DND-41 (cell line): ENCODE data around the gene TFAP2E.
A peak's percentile ranks its signal among the peaks of the same experiment; 100 is the strongest.

Experiments used
- ATAC-seq: fragments of 200-7000 bp; cut with Tn5 transposase; 3 replicates; pipeline ENCODE4 v1.9.1; 2021; ENCODE audit warnings: low read depth; ENCODE audit not compliant: insufficient read depth
- DNase-seq: peaks from one replicate; pipeline ENCODE4 v3.0.0-alpha.2; 2020
- H2AFZ ChIP-seq: 2 replicates; pipeline ENCODE4 v1.6.0; 2012; ENCODE audit warnings: low read depth, low read length
- H3K27ac ChIP-seq: 2 replicates; pipeline ENCODE4 v1.5.1; 2012; ENCODE audit warnings: low read length, inconsistent platforms
- H3K27me3 ChIP-seq: fragments of 200-600 bp; sonication (generic); 2 replicates; pipeline ENCODE4 v1.6.0; 2012; ENCODE audit warnings: low read length, mild to moderate bottlenecking, inconsistent platforms; ENCODE audit not compliant: insufficient read depth, poor library complexity
- H3K36me3 ChIP-seq: 2 replicates; pipeline ENCODE4 v1.5.1; 2012; ENCODE audit warnings: low read length, inconsistent platforms; ENCODE audit not compliant: insufficient read depth
- H3K4me1 ChIP-seq: 2 replicates; pipeline ENCODE4 v1.5.1; 2012; ENCODE audit warnings: mild to moderate bottlenecking, low read length; ENCODE audit not compliant: insufficient read depth
- H3K4me2 ChIP-seq: 2 replicates; pipeline ENCODE4 v1.6.0; 2012; ENCODE audit warnings: mild to moderate bottlenecking, moderate library complexity, low read length, inconsistent platforms; ENCODE audit not compliant: insufficient read depth
- H3K4me3 ChIP-seq, 2 experiments: fragments of 200-600 bp in 1 of 2; shearing (Covaris generic) in 1 of 2; 2 replicates each; pipeline ENCODE4 v1.5.1; 2012 to 2016; ENCODE audit warnings: inconsistent platforms in 2 of 2, low read length in 2 of 2, mild to moderate bottlenecking in 2 of 2, low read depth in 1 of 2, moderate library complexity in 1 of 2
- H3K79me2 ChIP-seq: 2 replicates; pipeline ENCODE4 v1.6.0; 2012; ENCODE audit warnings: low read length, inconsistent platforms; ENCODE audit not compliant: insufficient read depth
- H3K9ac ChIP-seq: 2 replicates; pipeline ENCODE4 v1.6.0; 2012; ENCODE audit warnings: low read depth, mild to moderate bottlenecking, inconsistent platforms, low read length, moderate library complexity
- H3K9me3 ChIP-seq: 2 replicates; pipeline ENCODE4 v1.5.1; 2012; ENCODE audit warnings: low read length, moderate library complexity, mild to moderate bottlenecking, inconsistent platforms; ENCODE audit not compliant: insufficient read depth, severe bottlenecking
- H4K20me1 ChIP-seq: 2 replicates; pipeline ENCODE4 v1.6.0; 2012; ENCODE audit warnings: low read length; ENCODE audit not compliant: insufficient read depth
- CTCF ChIP-seq: IDR thresholded peaks from 2 replicates; pipeline ENCODE4 v1.5.1; 2012; ENCODE audit warnings: borderline replicate concordance, low read length, moderate library complexity, mild to moderate bottlenecking; ENCODE audit not compliant: poor library complexity, severe bottlenecking; ENCODE audit errors: extremely low read depth
- EZH2 ChIP-seq: IDR thresholded peaks from 3 replicates; pipeline ENCODE4 v1.6.1; 2012; ENCODE audit warnings: borderline replicate concordance, low read depth, mild to moderate bottlenecking, moderate library complexity, low read length, inconsistent platforms; ENCODE audit not compliant: severe bottlenecking

Gene TFAP2E

GRCh38 chr1:35544976-35545375 lies 28.1 kb upstream of the TFAP2E start:
- peaks cover 32% of the 10 kb centered on the region for H3K79me2 ChIP-seq
- peaks cover 34% of the 10 kb centered on the region; the same call in 1 of the 2 replicates for H3K36me3 ChIP-seq
- peaks cover 6% of the 10 kb centered on the region; the same call in 1 of the 2 replicates for H4K20me1 ChIP-seq
- H3K9me3 ChIP-seq, result no peaks in the 10 kb centered on the region
- H3K9ac ChIP-seq, result no peak overlapping the region
- H3K4me3 ChIP-seq, result no peak overlapping the region
- ATAC-seq (peak; percentile 71), DNase-seq (peak; percentile 46)
- H2AFZ ChIP-seq, result no peak overlapping the region
- no peaks in the 10 kb centered on the region for H3K4me1 ChIP-seq
- H3K27ac ChIP-seq, result no peak overlapping the region
- H3K27me3 ChIP-seq, result no peaks in the 10 kb centered on the region
- no peak overlapping the region for H3K4me2 ChIP-seq
- TF ChIP-seq CTCF (peak; percentile 62), EZH2 (no peak)

- H3K27ac ChIP-seq, result no peak overlapping the region
- no peaks in the 10 kb centered on the region for H3K9me3 ChIP-seq
- TF ChIP-seq EZH2, result no peak
- no peak for TF ChIP-seq CTCF
- peaks cover 33% of the 10 kb centered on the region; the same call in 1 of the 2 replicates for H3K36me3 ChIP-seq
- ATAC-seq (no peak), DNase-seq (no peak)
- no peaks in the 10 kb centered on the region for H3K27me3 ChIP-seq
- no peak overlapping the region for H3K4me2 ChIP-seq
- H2AFZ ChIP-seq, result no peak overlapping the region
- no peaks in the 10 kb centered on the region for H4K20me1 ChIP-seq
- peaks cover 30% of the 10 kb centered on the region for H3K79me2 ChIP-seq
- no peak overlapping the region for H3K9ac ChIP-seq
- H3K4me3 ChIP-seq, result no peak overlapping the region
- H3K4me1 ChIP-seq, result no peaks in the 10 kb centered on the region
These were observed 26.5 kb upstream of the TFAP2E start for GRCh38 chr1:35546614-35547013.

GRCh38 chr1:35553851-35554250 lies 19.3 kb upstream of the TFAP2E start:
- H3K27me3 ChIP-seq, result no peaks in the 10 kb centered on the region
- H3K4me3 ChIP-seq, result no peak overlapping the region
- no peaks in the 10 kb centered on the region for H4K20me1 ChIP-seq
- H2AFZ ChIP-seq, result no peak overlapping the region
- TF ChIP-seq CTCF (no peak), EZH2 (no peak)
- no peak overlapping the region for H3K27ac ChIP-seq
- no peak for DNase-seq
- no peak for ATAC-seq
- H3K9me3 ChIP-seq, result no peaks in the 10 kb centered on the region
- peaks cover 30% of the 10 kb centered on the region for H3K36me3 ChIP-seq
- H3K4me1 ChIP-seq, result peaks cover 29% of the 10 kb centered on the region
- H3K9ac ChIP-seq, result no peak overlapping the region
- peaks cover 35% of the 10 kb centered on the region for H3K79me2 ChIP-seq
- H3K4me2 ChIP-seq, result no peak overlapping the region
